Kidney tubule cell (primary cell): ENCODE data around the gene SAMD3.
"Not testable (repeated sequence)": the region's sequence is repeated elsewhere in the genome, so short reads cannot be mapped to it uniquely, and the experiment has no call there.

ENCODE experiments used
- DNase-seq: peaks from one replicate; pipeline ENCODE4 v3.0.0-alpha.2; 2018; ENCODE audit warnings: low spot score

SAMD3 gene

DNA sequence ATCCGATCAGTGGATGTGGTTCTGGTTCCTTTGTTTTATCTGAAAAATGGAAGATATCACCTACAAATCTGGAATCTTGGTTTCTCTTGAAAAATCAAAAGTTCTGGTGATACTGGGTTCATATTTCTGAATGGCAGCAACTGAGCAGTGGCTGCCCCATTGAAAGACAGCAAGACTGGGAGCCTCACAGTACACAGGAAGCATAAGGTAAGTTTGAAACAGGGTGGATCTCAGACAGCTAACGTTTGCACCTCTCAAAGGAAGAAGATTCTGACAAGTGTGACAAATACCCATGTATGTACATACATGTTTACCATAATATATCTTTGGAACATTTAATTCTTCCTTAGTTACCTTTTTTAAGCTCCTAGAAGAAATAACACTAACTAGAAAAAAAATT is at the start of gene SAMD3:
Gene SAMD3, minus strand, starts transcription at position 177 of the 400 bp plus-strand sequence. CDS start 7,678 bp downstream, outside the sequence.
- DNase-seq, result no peak

GRCh38 chr6:130269969-130270635 is 47.4 kb upstream of the SAMD3 start:
- DNase-seq, result no peak

GRCh38 chr6:130265553-130265952 is 42.8 kb upstream of the SAMD3 start:
- not testable (repeated sequence) for DNase-seq

- no peak for DNase-seq
Measured at GRCh38 chr6:130262008-130262407, 39.3 kb upstream of the SAMD3 start.

DNA sequence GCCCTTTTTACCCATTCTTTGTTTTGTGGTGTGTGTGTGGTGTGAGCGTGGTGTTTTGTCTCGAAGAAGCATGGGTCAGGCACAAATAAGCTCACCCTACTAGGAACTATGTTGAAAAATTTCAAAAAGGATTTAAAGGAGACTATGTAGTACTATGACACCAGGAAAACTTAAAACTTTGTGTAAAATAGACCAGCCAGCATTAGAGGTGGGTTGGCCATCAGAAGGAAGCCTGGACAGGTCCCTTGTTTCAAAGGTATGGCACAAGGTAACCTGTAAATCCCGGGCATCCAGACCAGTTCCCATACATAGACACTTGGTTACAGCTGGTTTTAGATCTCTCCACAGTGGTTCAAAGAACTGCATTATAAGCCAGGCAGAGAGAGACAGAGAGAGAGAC is 38.8 kb upstream of the SAMD3 start:
- not testable (repeated sequence) for DNase-seq

DNA sequence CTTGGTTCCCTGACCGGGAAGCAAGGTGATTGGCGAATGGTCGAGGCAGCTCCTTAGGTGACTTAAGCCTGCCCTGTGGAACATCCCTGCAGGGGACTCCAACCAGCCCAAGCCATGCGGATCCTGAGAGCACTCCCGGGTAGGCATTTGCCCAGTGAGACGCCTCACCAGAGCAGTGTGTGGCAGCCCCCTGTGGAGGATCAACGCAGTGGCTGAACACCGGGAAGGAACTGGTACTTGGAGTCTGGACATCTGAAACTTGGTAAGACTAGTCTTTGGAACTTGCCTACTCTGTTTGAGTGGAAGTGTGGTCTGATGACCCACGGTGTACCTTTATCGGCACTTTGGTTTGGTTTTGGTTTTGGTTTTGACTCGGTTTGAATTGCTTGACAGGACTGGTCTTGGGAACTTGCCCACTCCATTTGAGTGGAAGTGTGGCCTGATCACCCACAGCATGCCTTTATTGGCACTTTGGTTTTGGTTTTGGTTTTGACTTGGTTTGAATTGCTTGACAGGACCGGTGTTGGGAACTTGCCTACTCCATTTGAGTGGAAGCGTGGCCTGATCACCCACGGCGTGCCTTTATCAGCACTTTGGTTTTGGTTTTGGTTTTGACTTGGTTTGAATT is 38.0 kb upstream of the SAMD3 start:
- not testable (repeated sequence) for DNase-seq

DNA sequence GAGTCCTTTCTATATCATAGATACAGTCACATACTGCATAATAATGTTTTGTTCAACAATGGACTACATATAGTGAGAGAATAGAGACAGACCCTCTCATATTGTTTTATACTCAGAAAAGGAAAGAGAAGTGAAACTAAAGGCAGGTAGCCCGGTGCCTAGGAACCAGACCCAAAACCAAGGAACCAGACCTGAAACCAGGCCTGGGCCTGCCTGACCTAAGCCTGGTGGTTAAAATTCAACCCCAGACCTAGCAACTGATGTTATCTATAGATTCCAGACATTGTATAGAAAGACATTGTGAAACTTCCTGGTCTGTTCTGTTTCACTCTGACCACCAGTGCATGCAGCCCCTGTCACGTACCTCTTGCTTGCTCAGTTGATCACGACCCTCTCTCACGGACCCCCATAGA is 37.3 kb upstream of the SAMD3 start:
- not testable (repeated sequence) for DNase-seq

- no peak for DNase-seq
Measured at GRCh38 chr6:130259557-130259956, 36.8 kb upstream of the SAMD3 start.

- DNase-seq, result no peak
Measured at GRCh38 chr6:130259140-130259539, 36.4 kb upstream of the SAMD3 start.

GRCh38 chr6:130252527-130253237 is 29.9 kb upstream of the SAMD3 start:
- DNase-seq, result no peak

DNA sequence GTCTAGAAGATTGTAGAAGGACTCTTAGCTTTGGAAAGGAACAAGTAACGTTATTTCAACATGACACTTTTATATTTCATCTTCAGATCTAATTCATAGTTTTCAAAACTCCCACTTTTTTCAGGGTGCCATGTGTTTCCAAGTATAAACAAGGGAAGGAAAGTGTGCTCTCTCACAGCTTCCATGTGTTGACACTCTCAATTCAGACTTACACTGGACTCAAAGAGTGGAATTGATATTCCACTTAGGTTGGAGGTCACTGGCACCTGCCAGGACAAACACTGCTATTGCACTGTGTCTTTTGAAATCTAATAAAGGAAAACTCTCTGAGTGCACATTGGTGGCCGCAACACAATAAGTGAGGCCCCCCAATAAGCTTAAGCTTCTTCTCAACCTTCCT is 22.5 kb upstream of the SAMD3 start:
- no peak for DNase-seq

GRCh38 chr6:130244728-130245127 is 22.0 kb upstream of the SAMD3 start:
- DNase-seq, result no peak

GRCh38 chr6:130240232-130240631 is 17.5 kb upstream of the SAMD3 start:
- DNase-seq, result no peak

DNA sequence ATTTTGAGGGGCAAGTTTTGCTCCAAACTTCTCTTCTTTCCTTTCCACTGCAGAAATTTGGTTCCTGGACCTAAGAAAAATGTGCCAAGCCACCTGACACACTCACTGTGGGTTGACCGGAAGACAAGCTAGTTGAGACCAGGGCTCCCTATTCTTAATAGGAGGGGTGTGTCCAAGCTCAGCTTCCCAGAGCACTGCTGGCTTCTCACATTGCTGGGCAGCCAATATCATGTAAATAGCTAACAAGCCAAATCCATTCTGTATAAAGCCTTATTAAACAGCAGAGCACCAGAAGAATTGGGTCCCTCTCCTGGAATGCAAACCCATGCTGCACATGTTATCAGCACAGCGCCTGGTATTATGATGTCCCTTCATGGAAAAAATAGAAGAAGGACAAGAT is 17.0 kb upstream of the SAMD3 start:
- no peak for DNase-seq

GRCh38 chr6:130233330-130233729 is 10.6 kb upstream of the SAMD3 start:
- DNase-seq, result peak; percentile 24

DNA sequence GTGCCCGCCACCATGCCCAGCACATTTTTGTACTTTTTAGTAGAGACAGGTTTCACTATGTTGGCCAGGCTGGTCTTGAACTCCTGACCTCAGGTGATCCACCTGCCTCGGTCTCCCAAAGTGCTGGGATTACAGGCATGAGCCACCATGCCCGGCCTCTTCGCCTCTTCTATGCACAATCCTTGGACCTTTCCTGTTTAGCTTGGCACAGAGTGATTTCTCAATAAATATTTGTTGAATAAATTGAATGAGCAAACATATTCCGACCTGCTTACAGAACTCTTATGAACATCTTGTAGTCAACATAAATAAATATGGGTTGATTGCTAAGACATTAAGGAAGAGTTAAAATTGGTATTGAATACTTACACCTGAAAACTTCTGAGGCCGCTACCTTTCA is 7.8 kb upstream of the SAMD3 start:
- DNase-seq, result not testable (repeated sequence)

GRCh38 chr6:130229645-130230044 is 6.9 kb upstream of the SAMD3 start:
- no peak for DNase-seq

GRCh38 chr6:130223508-130223907 is 757 bp upstream of the SAMD3 start:
- no peak for DNase-seq

DNA sequence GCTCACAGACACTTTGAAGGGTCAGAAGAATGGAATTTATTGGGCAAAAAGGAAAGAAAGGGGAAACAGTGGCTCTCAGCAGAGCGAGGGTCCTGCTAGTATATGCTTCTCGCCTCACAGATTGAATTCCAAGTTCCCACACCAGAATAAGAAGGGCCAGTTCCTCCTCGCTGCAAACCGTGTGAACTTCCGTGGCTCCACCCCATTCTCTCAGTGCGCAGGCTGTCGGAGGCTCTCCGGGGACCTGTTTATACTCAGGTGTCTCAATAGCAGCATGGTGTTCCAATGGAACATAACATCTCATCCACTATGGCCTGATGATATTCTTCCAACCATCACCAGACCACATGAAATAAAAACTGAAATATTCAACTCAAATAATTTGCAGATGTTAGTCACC is 4.6 kb downstream of the SAMD3 start:
- no peak for DNase-seq

DNA sequence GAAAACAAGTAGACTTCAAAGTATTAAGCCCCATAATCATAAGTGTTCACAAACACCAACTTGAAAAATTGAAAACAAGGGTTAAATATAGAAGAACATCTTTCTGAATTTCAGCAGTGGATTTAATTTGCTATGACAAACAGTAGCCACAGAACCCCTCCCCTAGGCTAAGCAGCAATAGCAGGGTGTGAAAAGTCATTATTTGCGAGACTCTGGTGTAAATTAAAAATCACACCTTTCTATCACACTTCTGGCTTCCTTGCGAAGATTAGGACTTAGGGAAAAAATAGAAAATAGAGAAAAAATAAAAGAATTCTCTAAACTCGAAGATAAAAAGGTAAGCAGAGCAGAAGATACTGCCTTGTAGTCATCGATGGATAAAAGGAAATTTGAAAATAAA is 6.1 kb downstream of the SAMD3 start:
- no peak for DNase-seq

DNA sequence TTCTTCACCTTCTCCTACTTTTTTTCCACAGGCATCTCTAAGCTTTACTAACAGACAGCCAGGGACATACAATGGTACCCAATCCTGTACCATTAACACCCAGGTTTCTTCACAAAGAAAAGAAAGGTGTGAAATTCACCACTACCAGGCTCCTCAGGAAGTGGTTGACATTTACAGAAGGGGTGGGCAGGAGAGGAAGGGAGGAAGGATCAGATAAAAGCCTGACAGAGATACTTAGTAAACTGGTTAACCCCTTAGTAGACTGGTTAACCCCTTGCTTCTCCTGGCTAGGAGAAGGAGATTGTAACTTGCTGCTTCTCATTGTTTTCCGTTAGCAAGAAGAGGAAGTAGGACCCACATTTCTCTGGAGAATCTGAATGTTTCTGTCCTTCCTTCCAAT is 7.2 kb downstream of the SAMD3 start:
- DNase-seq, result no peak

DNA sequence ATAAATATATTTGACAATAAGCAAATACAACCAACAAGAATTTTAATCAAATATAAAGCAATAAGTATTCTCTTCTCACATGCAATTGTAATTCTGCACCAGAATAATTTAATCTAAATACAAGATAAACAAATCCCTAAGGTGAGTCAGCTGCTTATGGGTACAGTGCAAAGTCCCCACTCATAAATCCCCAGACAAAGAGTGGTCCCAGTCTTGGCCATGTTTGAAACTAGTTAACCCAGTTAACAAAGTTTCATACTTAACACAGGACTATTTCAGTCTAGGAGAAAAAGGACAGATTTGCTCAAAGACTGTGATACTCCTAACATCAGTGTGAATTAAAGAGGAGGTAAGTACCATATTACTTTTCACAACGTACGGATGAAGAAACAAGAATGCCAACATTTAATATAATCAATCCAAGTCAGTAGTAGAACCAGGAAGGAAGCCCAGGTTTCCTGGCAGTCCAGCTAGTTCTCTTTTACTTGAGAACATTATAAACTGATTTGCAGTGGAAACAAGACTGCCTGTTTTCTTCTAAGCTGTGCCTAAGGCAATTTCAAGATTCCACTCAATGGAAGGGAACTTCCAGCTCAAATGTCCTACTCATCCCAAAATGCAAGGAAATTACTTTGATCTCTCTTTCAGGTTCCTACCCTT is 10.4 kb downstream of the SAMD3 start:
- no peak for DNase-seq

DNA sequence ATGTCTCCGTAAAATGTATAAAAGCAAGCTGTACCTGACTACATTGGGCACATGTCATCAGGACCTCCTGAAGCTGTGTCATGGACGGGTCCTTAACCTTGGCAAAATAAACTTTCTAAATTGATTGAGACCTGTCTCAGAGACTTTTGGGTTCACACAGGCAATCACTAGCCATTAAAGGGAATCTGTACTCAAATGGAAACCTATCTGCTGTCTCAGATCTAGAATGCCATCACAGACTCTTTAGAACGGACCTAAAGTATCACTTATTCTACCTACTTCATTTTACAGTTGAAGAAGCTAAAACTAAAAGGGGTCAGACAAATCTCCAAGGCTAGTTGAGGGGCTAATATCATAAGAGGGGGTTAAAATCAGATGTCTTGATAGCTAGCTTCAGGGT is 11.1 kb downstream of the SAMD3 start:
- DNase-seq, result no peak
